OCI-LY3 (cell line): ENCODE results near the gene RYK.
"Not testable (repeated sequence)": the region's sequence is repeated elsewhere in the genome, so short reads cannot be mapped to it uniquely, and the experiment has no call there.

Experiments
- H2AFZ ChIP-seq: fragments of 200-600, 300-600 bp; shearing (Covaris generic); 2 replicates; pipeline ENCODE4 v1.6.0; 2014; ENCODE audit warnings: antibody characterized with exemption, low read depth, low read length
- H3K27ac ChIP-seq: fragments of 200-600, 300-600 bp; sonication (generic); 2 replicates; pipeline ENCODE4 v1.5.1; 2014; ENCODE audit warnings: mild to moderate bottlenecking, low read length, moderate library complexity, mixed read lengths
- H3K27me3 ChIP-seq: fragments of 200-600, 300-600 bp; sonication (generic); 2 replicates; pipeline ENCODE4 v1.6.1; 2014; ENCODE audit warnings: low read depth, low read length, mixed read lengths
- H3K36me3 ChIP-seq: fragments of 200-600, 300-600 bp; sonication (generic); replicated peaks from 2 replicates; pipeline ENCODE3; 2014; ENCODE audit warnings: low read depth, low read length, mixed read lengths
- H3K4me1 ChIP-seq: fragments of 300-600, 200-600 bp; sonication (generic); 2 replicates; pipeline ENCODE4 v1.6.1; 2014; ENCODE audit warnings: low read length, mixed read lengths
- H3K4me2 ChIP-seq: fragments of 200-600, 300-600 bp; sonication (generic); 2 replicates; pipeline ENCODE4 v1.6.1; 2014; ENCODE audit warnings: low read length, mixed read lengths
- H3K4me3 ChIP-seq: fragments of 300-600, 200-600 bp; sonication (generic); 2 replicates; pipeline ENCODE4 v1.5.1; 2014; ENCODE audit warnings: antibody characterized with exemption, mild to moderate bottlenecking, low read length, moderate library complexity
- H3K79me2 ChIP-seq: fragments of 300-600, 200-600 bp; shearing (Covaris generic); 2 replicates; pipeline ENCODE4 v1.6.1; 2014; ENCODE audit warnings: mild to moderate bottlenecking, low read length, mixed read lengths
- H3K9ac ChIP-seq: fragments of 300-600, 200-600 bp; shearing (Covaris generic); 2 replicates; pipeline ENCODE4 v1.6.0; 2014; ENCODE audit warnings: mild to moderate bottlenecking, low read length, moderate library complexity
- H3K9me3 ChIP-seq: fragments of 200-600, 300-600 bp; shearing (Covaris generic); 2 replicates; pipeline ENCODE4 v1.6.1; 2014; ENCODE audit warnings: low read length, mixed read lengths; ENCODE audit not compliant: insufficient read depth
- H4K20me1 ChIP-seq: fragments of 200-600, 300-600 bp; sonication (generic); 2 replicates; pipeline ENCODE4 v1.6.1; 2016; ENCODE audit warnings: low read length, mixed read lengths; ENCODE audit not compliant: insufficient read depth
- CTCF ChIP-seq: fragments of 200-600, 300-600 bp; sonication (generic); IDR thresholded peaks from 2 replicates; pipeline ENCODE4 v1.5.1; 2014; ENCODE audit warnings: antibody characterized with exemption, low read length, low read depth
- EZH2phosphoT487 ChIP-seq: fragments of 200-600 bp; shearing (Covaris generic); IDR thresholded peaks from 2 replicates; pipeline ENCODE4 v1.6.1; 2018; ENCODE audit warnings: antibody characterized with exemption, mixed run types, low read depth

RYK gene

GRCh38 chr3:134279466-134279865 lies 28.8 kb upstream of the RYK start:
- H3K4me3 ChIP-seq, result no peak overlapping the region
- no peaks in the 10 kb centered on the region for H3K36me3 ChIP-seq
- H3K27ac ChIP-seq, result no peak overlapping the region
- no peak overlapping the region for H3K9ac ChIP-seq
- no peak overlapping the region for H3K4me2 ChIP-seq
- no peak overlapping the region for H2AFZ ChIP-seq
- no peak for TF ChIP-seq CTCF
- no peak for TF ChIP-seq EZH2phosphoT487
- H3K27me3 ChIP-seq, result peaks cover 66% of the 10 kb centered on the region
- H3K4me1 ChIP-seq, result no peaks in the 10 kb centered on the region
- H3K79me2 ChIP-seq, result no peaks in the 10 kb centered on the region
- no peaks in the 10 kb centered on the region for H3K9me3 ChIP-seq
- H4K20me1 ChIP-seq, result 0 out of 2 replicates have a peak, but pooled peaks cover 2% of the 10 kb centered on the region

- no peak for TF ChIP-seq CTCF
- no peak for TF ChIP-seq EZH2phosphoT487
- no peaks in the 10 kb centered on the region for H3K9me3 ChIP-seq
- H3K27ac ChIP-seq, result no peak overlapping the region
- H3K27me3 ChIP-seq, result peaks cover 81% of the 10 kb centered on the region
- H3K4me1 ChIP-seq, result no peaks in the 10 kb centered on the region
- H4K20me1 ChIP-seq, result 0 out of 2 replicates have a peak, but pooled peaks cover 2% of the 10 kb centered on the region
- no peak overlapping the region for H3K4me2 ChIP-seq
- no peak overlapping the region for H3K4me3 ChIP-seq
- H3K79me2 ChIP-seq, result no peaks in the 10 kb centered on the region
- no peak overlapping the region for H3K9ac ChIP-seq
- H3K36me3 ChIP-seq, result no peaks in the 10 kb centered on the region
- no peak overlapping the region for H2AFZ ChIP-seq
These were observed 26.5 kb upstream of the RYK start for GRCh38 chr3:134277066-134277660.

- Histone ChIP-seq H3K9me3 (no peaks in the 10 kb centered on the region), H3K27ac (no peak overlapping the region), H3K36me3 (no peaks in the 10 kb centered on the region), H3K27me3 (peaks cover 81% of the 10 kb centered on the region), H3K79me2 (no peaks in the 10 kb centered on the region), H3K4me3 (no peak overlapping the region), H3K9ac (no peak overlapping the region), H4K20me1 (0 out of 2 replicates have a peak, but pooled peaks cover 2% of the 10 kb centered on the region), H2AFZ (no peak overlapping the region), H3K4me2 (no peak overlapping the region), H3K4me1 (no peaks in the 10 kb centered on the region)
- TF ChIP-seq EZH2phosphoT487 (no peak), CTCF (no peak)
These were observed 25.4 kb upstream of the RYK start for GRCh38 chr3:134276086-134276485.

- H3K36me3 ChIP-seq, H3K9me3 ChIP-seq, H4K20me1 ChIP-seq, H3K27ac ChIP-seq, H3K4me3 ChIP-seq, H2AFZ ChIP-seq, H3K4me2 ChIP-seq, H3K9ac ChIP-seq, H3K4me1 ChIP-seq, H3K79me2 ChIP-seq: not testable (repeated sequence)
- peaks cover 82% of the 10 kb centered on the region for H3K27me3 ChIP-seq
These were observed 24.5 kb upstream of the RYK start for GRCh38 chr3:134275110-134275509.

- Histone ChIP-seq H3K36me3 (no peaks in the 10 kb centered on the region), H3K27me3 (peaks cover 79% of the 10 kb centered on the region), H3K79me2 (no peaks in the 10 kb centered on the region), H3K9me3 (no peaks in the 10 kb centered on the region), H3K4me2 (no peak overlapping the region), H3K4me1 (no peaks in the 10 kb centered on the region), H3K9ac (no peak overlapping the region), H2AFZ (no peak overlapping the region), H3K4me3 (no peak overlapping the region), H3K27ac (no peak overlapping the region), H4K20me1 (0 out of 2 replicates have a peak, but pooled peaks cover under 1% of the 10 kb centered on the region)
- no peak for TF ChIP-seq EZH2phosphoT487
- no peak for TF ChIP-seq CTCF
These were observed 23.9 kb upstream of the RYK start for GRCh38 chr3:134274571-134274970.
